H54 (cell line): ENCODE data around the gene SLC2A13.

Source experiments
- DNase-seq: peaks from one replicate; pipeline ENCODE4 v3.0.0; 2011; ENCODE audit warnings: low spot score, mixed read lengths; ENCODE audit not compliant: insufficient read length
- FAIRE-seq: peaks from 3 replicates; lab custom pipeline; 2011; peaks lifted over from hg19 to GRCh38; lab: Jason Lieb, UNC
- POLR2A ChIP-seq: IDR thresholded peaks from 2 replicates; pipeline ENCODE4 v1.6.1; 2011; ENCODE audit warnings: low read depth, mild to moderate bottlenecking, low read length

SLC2A13 gene

GRCh38 chr12:39975374-39975918, 130.4 kb downstream of the SLC2A13 start:
- TF ChIP-seq POLR2A = no peak
- DNase-seq (no peak), FAIRE-seq (no peak)

GRCh38 chr12:39972119-39972518, 133.8 kb downstream of the SLC2A13 start:
- TF ChIP-seq POLR2A = no peak
- DNase-seq (no peak), FAIRE-seq (no peak)

GRCh38 chr12:39971348-39971747, 134.5 kb downstream of the SLC2A13 start:
- TF ChIP-seq POLR2A = no peak
- no peak for DNase-seq
- no peak for FAIRE-seq

GRCh38 chr12:39966721-39967120, 139.2 kb downstream of the SLC2A13 start:
- FAIRE-seq (no peak), DNase-seq (no peak)
- no peak for TF ChIP-seq POLR2A

- FAIRE-seq (no peak), DNase-seq (no peak)
- TF ChIP-seq POLR2A = no peak
Observed at GRCh38 chr12:39966256-39966655, 139.6 kb downstream of the SLC2A13 start.

GRCh38 chr12:39959467-39959866, 146.4 kb downstream of the SLC2A13 start:
- DNase-seq (no peak), FAIRE-seq (no peak)

GRCh38 chr12:39959031-39959430, 146.8 kb downstream of the SLC2A13 start:
- DNase-seq = no peak
- no peak for TF ChIP-seq POLR2A
- no peak for FAIRE-seq

More at GRCh38 chr12:39959467-39959866, 146.4 kb downstream of the SLC2A13 start:
- TF ChIP-seq POLR2A = no peak

- TF ChIP-seq POLR2A = no peak
- DNase-seq (no peak), FAIRE-seq (no peak)
Observed at GRCh38 chr12:39958377-39958776, 147.5 kb downstream of the SLC2A13 start.

- TF ChIP-seq POLR2A = no peak
- FAIRE-seq (no peak), DNase-seq (no peak)
Observed at GRCh38 chr12:39956725-39957124, 149.2 kb downstream of the SLC2A13 start.

- no peak for DNase-seq
- TF ChIP-seq POLR2A = no peak
- no peak for FAIRE-seq
Observed at GRCh38 chr12:39946361-39947280, 159.3 kb downstream of the SLC2A13 start.

- TF ChIP-seq POLR2A = no peak
- DNase-seq = no peak
- FAIRE-seq = no peak
Observed at GRCh38 chr12:39937119-39937518, 168.8 kb downstream of the SLC2A13 start.

GRCh38 chr12:39935839-39936238, 170.0 kb downstream of the SLC2A13 start:
- TF ChIP-seq POLR2A = no peak
- DNase-seq (no peak), FAIRE-seq (no peak)

- DNase-seq = peak; percentile 1
- no peak for TF ChIP-seq POLR2A
- FAIRE-seq = peak; percentile 70
Observed at GRCh38 chr12:39935275-39935674, 170.6 kb downstream of the SLC2A13 start.

- FAIRE-seq = no peak
- TF ChIP-seq POLR2A = no peak
- DNase-seq = no peak
Observed at GRCh38 chr12:39931857-39932256, 174.0 kb downstream of the SLC2A13 start.
